ENCODE results near the gene ODF2. TPM values are rescaled to one million over a fixed set of nuclear protein-coding genes. Genes with fewer than 3 reads are reported as not detected.

Gene ODF2
- total and polyA plus RNA-seq, 10 of the 15 experiments (the other 5 are each of a cell fraction or from before 2014, with no cell fraction given), result 8.7 to 65.1 (median 38.5) TPM

- TF ChIP-seq CEBPZ (IDR thresholded peaks at IDR 0.05; ENCODE audit: low read depth, low read length) (no peak), USF1 (IDR thresholded peaks at IDR 0.05; ENCODE audit: borderline replicate concordance, extremely low read length, insufficient read depth, low read depth, low read length) (peak; percentile 49), RFX5 (IDR thresholded peaks at IDR 0.05; ENCODE audit: low read depth, low read length) (peak; percentile 53), EGR1 (IDR thresholded peaks at IDR 0.05; ENCODE audit: borderline replicate concordance in 1 of 2, low read depth in 2 of 2, low read length in 2 of 2) (no peak), REST (IDR thresholded peaks at IDR 0.05; ENCODE audit: low read depth, low read length) (no peak), PAX5 (IDR thresholded peaks at IDR 0.05; ENCODE audit: borderline replicate concordance, low read depth, low read length) (no peak; the same call in 1 of the 2 replicates), BCL11A (IDR thresholded peaks at IDR 0.05; ENCODE audit: low read depth, low read length) (no peak), NR2C2 (IDR thresholded peaks at IDR 0.05; ENCODE audit: borderline replicate concordance, control insufficient read depth, insufficient read length, low read depth) (no peak), CBFB (IDR thresholded peaks at IDR 0.05; ENCODE audit: low read depth) (no peak), SKIL (IDR thresholded peaks at IDR 0.05; ENCODE audit: low read depth, poor library complexity, severe bottlenecking) (no peak), TAF1 (IDR thresholded peaks at IDR 0.05; ENCODE audit: borderline replicate concordance, low read depth, low read length) (peak; percentile 52; the same call in 1 of the 2 replicates), GATAD2B (conservative IDR thresholded peaks at IDR 0.05; ENCODE audit: low read depth) (no peak; the same call in 1 of the 2 replicates), IKZF1 (conservative IDR thresholded peaks at IDR 0.05) (peak; percentile 89), MEF2B (IDR thresholded peaks at IDR 0.05; ENCODE audit: partially characterized antibody, poor library complexity, severe bottlenecking) (peak; percentile 46), NFXL1 (IDR thresholded peaks at IDR 0.05; ENCODE audit: borderline replicate concordance) (no peak), CHD4 (IDR thresholded peaks at IDR 0.05) (no peak), PML (IDR thresholded peaks at IDR 0.05; ENCODE audit: low read length) (no peak), MTA3 (IDR thresholded peaks at IDR 0.05; ENCODE audit: borderline replicate concordance, low read length) (no peak)
Observed at GRCh38 chr9:128455849-128456612, at the start of gene ODF2 (continued).
